Ascending aorta (tissue), 2 donors: ENCODE measurements around the gene CALN1. TPM values are rescaled to one million over a fixed set of nuclear protein-coding genes. Genes with fewer than 3 reads are reported as not detected.

ENCODE experiments used
- DNase-seq, 2 donors: peaks; one replicate each; pipeline ENCODE4 v3.0.0-alpha.2; 2019; ENCODE audit warnings: low spot score in 2 of 2
- H3K27ac ChIP-seq, 2 donors: fragments of 200-600 bp; sonication (generic); one replicate each; pipeline ENCODE4 v1.5.1; 2016 to 2017; ENCODE audit warnings: mild to moderate bottlenecking in 1 of 2
- H3K27me3 ChIP-seq: fragments of 200-600 bp; sonication (generic); one replicate; pipeline ENCODE4 v1.5.1; 2017
- H3K36me3 ChIP-seq, 2 donors: fragments of 200-600 bp; sonication (generic); one replicate each; pipeline ENCODE4 v1.5.1; 2016
- H3K4me1 ChIP-seq, 2 donors: fragments of 200-600 bp; sonication (generic); one replicate each; pipeline ENCODE4 v1.5.1; 2016 to 2017; ENCODE audit warnings: mild to moderate bottlenecking in 1 of 2
- H3K4me3 ChIP-seq, 2 donors: fragments of 200-600 bp; sonication (generic); one replicate each; pipeline ENCODE4 v1.5.1; 2016 to 2017; ENCODE audit warnings: mild to moderate bottlenecking in 1 of 2
- H3K9me3 ChIP-seq, 2 donors: fragments of 200-600 bp; sonication (generic); one replicate each; pipeline ENCODE4 v1.5.1; 2016
- CTCF ChIP-seq, 3 experiments: fragments of 200-600 bp in 2 of 3; fragments of 450-650 bp in 1 of 3; sonication (generic) in 2 of 3; IDR thresholded peaks; one replicate each; pipeline ENCODE4 v1.5.1; 2016 to 2019; ENCODE audit warnings: antibody characterized with exemption in 3 of 3, mild to moderate bottlenecking in 1 of 3, moderate library complexity in 1 of 3
- intact Hi-C: fragments of 100-400 bp; cut with DNase I; formaldehyde crosslinking; loops from one replicate; pipeline ENCODE4 v1.15.1; 2023
- total RNA-seq: library from RNA; depleted of rRNA; stranded (reverse); fragments of >200 nt; gene quantifications from one replicate; pipeline ENCODE4 v1.1.0, GENCODE V29; 2016

Gene CALN1
- total RNA-seq, 1 donor from 2014 or later: 1.2 TPM

- Histone ChIP-seq H3K36me3 (no peaks in the 10 kb centered on the region), H3K27me3 (no peaks in the 10 kb centered on the region), H3K9me3 (no peaks in the 10 kb centered on the region), H3K4me3 (no peak overlapping the region), H3K4me1 (no peaks in the 10 kb centered on the region), H3K27ac (no peak overlapping the region)
- intact Hi-C loops: no loop called here
- no peak for TF ChIP-seq CTCF (IDR thresholded peaks at IDR 0.05)
- no peak for DNase-seq
These were observed 305.7 kb downstream of the CALN1 start for GRCh38 chr7:72106405-72106804.

- no peak for TF ChIP-seq CTCF (IDR thresholded peaks at IDR 0.05)
- intact Hi-C loops: no loop called here
- Histone ChIP-seq H3K27ac (no peak overlapping the region), H3K36me3 (no peaks in the 10 kb centered on the region), H3K4me3 (no peak overlapping the region), H3K4me1 (no peaks in the 10 kb centered on the region), H3K27me3 (no peaks in the 10 kb centered on the region), H3K9me3 (no peaks in the 10 kb centered on the region)
- DNase-seq: no peak
These were observed 310.7 kb downstream of the CALN1 start for GRCh38 chr7:72101444-72101843.

- no peaks in the 10 kb centered on the region for H3K36me3 ChIP-seq
These were observed 312.4 kb downstream of the CALN1 start for GRCh38 chr7:72099784-72100183.

GRCh38 chr7:72098807-72099580 is 313.1 kb downstream of the CALN1 start:
- H3K4me1 ChIP-seq: no peaks in the 10 kb centered on the region
- no peak overlapping the region for H3K4me3 ChIP-seq
- H3K27me3 ChIP-seq: no peaks in the 10 kb centered on the region
- intact Hi-C loops: no loop called here
- H3K9me3 ChIP-seq: no peaks in the 10 kb centered on the region
- no peak for DNase-seq
- no peak for TF ChIP-seq CTCF (IDR thresholded peaks at IDR 0.05)
- no peaks in the 10 kb centered on the region for H3K36me3 ChIP-seq
- no peak overlapping the region for H3K27ac ChIP-seq

More at GRCh38 chr7:72099784-72100183, 312.4 kb downstream of the CALN1 start:
- no peaks in the 10 kb centered on the region for H3K27me3 ChIP-seq
- no peaks in the 10 kb centered on the region for H3K4me1 ChIP-seq
- intact Hi-C loops: no loop called here
- no peak for DNase-seq
- H3K9me3 ChIP-seq: no peaks in the 10 kb centered on the region
- H3K4me3 ChIP-seq: no peak overlapping the region
- no peak for TF ChIP-seq CTCF (IDR thresholded peaks at IDR 0.05)
- no peak overlapping the region for H3K27ac ChIP-seq

DNA sequence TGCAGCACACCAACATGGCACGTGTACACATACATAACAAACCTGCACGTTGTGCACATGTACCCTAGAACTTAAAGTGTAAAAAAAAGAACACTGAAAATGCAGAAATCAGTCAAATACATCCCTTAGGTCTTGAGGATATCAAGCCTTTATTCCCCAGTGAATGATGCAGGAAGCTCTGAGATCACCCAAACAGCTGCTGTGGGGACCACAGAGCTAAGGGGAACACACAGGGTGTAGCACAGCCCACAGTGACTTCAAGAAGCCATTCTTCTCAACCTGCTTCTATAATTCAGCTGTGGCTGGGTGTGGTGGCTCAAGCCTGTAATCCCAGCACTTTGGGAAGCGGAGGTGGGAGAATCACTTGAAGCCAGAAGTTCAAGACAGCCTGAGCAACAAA is 314.9 kb downstream of the CALN1 start:
- no peaks in the 10 kb centered on the region for H3K4me1 ChIP-seq
- intact Hi-C loops: no loop called here
- H3K4me3 ChIP-seq: no peak overlapping the region
- DNase-seq: no peak
- no peaks in the 10 kb centered on the region for H3K36me3 ChIP-seq
- H3K9me3 ChIP-seq: no peaks in the 10 kb centered on the region
- no peak overlapping the region for H3K27ac ChIP-seq
- H3K27me3 ChIP-seq: no peaks in the 10 kb centered on the region
- TF ChIP-seq CTCF (IDR thresholded peaks at IDR 0.05): no peak
